Stimulated activated naive CD4-positive, alpha-beta T cell treated with Interleukin-2 at 50 U/mL for 16 hours (primary cell): Measurements from ENCODE around the gene CSNK1G3.

Experiments
- DNase-seq: peaks from one replicate; lab custom pipeline; 2025; lab: John Stamatoyannopoulos, UW

Gene CSNK1G3

DNA sequence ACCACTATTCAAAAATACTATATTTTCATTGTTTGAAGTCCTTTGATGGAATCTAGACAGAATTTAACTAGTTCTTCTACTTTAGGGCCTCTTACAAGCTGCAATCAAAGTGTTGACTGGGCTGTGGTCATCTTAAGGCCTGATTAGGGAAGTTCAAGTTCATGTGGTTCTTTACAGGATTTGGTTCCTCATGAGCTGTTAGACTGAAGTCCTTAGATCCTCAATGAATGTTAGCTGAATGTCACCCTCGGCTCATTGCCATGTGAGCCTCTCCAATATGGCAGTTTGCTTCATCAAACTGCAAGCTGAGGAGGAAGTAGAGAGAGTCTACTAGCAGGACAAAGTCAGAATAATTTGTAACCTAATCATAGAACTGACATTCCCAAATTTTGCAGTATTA lies 135.1 kb downstream of the CSNK1G3 start:
- no peak for DNase-seq

DNA sequence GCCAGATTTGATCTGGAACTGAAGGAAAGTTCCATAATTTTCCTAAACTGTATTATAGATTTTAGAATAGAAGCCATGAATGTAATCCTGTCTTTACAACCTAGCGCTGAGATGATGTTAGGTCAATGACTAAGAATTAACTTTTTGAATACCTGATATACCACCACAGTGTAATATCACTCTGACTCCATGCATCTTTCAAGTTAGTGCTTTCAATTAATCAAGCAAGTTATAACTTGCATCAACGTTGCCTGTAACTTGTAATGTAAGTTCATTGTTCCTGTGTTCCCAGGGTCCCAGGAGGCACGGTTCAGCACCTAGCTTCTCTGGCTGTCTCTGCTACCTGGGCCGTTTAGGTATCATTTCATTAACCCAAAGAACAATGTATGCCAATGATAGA lies 139.3 kb downstream of the CSNK1G3 start:
- no peak for DNase-seq

DNA sequence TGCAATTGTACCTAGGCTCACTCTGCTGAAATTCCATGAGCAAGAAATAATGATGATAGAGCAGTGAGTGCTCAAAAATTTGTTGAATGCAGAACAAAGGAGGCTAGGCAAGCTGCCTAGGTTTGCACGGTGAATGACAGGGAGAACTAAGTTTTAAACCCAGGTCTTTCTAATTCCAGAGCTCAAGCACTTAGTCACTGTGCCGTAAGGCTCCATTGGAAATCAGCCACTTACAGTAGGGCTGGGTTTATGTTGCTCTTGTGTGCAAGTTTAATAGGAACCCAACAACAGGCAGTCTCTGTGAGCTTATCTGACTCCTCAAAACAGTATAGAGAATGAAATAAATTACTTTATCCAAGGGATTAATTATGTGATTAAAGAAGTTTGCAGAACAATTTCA lies 147.0 kb downstream of the CSNK1G3 start:
- no peak for DNase-seq

DNA sequence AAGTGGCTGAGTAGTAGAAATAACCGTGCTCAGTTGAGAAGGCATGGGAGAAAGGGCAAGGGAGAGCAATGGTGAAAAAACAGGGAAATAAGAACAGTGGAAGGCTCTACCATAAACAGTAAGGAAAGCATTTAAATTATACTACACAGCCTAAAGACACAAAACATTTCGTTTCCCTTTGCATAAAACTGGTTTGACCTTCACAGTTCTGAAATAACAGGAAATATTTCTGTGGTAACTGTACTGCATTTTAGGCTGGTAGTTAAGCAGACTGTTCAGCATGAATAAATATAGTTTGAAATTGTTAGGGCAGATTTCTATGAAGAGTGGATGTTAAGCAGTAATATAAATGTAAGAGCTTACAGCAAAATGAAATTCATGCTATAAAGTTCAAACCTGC lies 147.5 kb downstream of the CSNK1G3 start:
- DNase-seq = no peak

DNA sequence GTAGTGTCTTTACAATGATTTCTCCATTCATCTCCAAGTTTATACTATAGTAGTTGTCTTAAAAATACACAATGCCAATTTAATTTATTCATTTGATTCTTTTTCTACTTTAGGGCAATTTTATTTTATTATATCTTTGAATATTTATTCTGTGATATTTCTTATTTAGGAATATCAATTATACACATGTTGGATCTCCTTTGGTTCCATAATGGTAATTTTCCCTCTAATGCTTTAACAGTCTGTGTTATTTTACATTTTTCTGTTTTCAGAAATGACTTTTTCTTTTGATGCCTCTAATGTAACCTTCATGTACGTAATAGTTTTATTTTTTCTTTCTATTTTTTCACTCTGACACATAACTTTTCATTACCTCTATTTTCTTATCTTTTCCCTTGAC lies 153.0 kb downstream of the CSNK1G3 start:
- no peak for DNase-seq

DNA sequence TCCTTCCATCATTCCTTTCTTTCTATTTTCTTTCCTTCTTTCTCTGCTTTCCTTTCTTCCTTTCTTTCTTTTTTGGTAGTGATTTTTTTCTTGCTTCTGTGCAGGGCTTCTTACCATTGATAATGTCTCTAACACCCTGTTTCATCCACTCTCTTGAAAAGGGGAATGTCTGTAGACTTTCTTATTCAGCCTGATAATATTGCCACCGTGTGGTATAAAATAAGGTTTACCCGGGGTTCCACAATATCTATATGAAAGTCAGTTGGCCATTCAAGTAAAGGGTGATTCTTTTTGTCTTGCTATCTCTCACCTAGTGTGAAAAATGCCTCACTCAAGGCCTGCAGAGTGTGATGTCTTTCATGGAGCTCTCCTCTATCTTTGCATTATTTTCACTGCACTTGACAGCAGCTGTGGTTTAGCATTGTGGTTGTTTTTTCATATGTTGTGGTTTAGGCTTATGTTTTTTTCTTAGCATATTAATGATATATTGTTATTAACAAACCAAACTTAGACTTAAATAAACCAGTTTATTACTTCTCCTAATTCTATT lies 153.9 kb downstream of the CSNK1G3 start:
- no peak for DNase-seq
